LNCaP clone FGC (cell line): ENCODE data around the gene H6PD.

Source experiments
- DNase-seq: peaks from one replicate; pipeline ENCODE4 v3.0.0-alpha.2; 2011; ENCODE audit warnings: low read depth
- H3K4me3 ChIP-seq: 2 replicates; pipeline ENCODE4 v1.5.1; 2011; ENCODE audit warnings: mild to moderate bottlenecking, low read depth, low read length, control low read depth
- TF ChIP-seq, protein P1 (sequence below): IDR thresholded peaks from 2 replicates; pipeline ENCODE4 v1.5.1; 2012; ENCODE audit warnings: mild to moderate bottlenecking; ENCODE audit not compliant: control insufficient read depth, insufficient read depth; ENCODE audit errors: extremely low read depth

The H6PD gene

DNA sequence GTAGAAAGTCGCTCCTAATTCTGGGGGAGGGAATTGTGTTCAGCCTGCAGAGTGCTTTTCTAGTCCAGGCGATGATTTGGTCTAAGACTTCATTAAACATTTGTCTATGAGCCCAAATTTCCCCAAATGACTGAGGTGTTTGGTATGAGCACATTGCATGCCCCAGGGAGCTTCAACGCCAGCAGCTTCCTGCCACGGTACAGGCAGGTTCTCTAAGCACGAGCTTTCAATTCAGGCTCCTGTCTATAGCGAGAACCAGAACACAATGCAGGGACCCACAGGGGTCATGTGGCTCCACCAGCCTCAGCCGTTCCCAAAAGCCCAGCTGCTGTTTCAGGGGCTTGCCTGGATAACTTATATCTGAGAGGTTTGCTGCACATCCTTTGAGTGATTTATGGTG is 34.1 kb upstream of the H6PD start:
- TF ChIP-seq, protein P1, sequence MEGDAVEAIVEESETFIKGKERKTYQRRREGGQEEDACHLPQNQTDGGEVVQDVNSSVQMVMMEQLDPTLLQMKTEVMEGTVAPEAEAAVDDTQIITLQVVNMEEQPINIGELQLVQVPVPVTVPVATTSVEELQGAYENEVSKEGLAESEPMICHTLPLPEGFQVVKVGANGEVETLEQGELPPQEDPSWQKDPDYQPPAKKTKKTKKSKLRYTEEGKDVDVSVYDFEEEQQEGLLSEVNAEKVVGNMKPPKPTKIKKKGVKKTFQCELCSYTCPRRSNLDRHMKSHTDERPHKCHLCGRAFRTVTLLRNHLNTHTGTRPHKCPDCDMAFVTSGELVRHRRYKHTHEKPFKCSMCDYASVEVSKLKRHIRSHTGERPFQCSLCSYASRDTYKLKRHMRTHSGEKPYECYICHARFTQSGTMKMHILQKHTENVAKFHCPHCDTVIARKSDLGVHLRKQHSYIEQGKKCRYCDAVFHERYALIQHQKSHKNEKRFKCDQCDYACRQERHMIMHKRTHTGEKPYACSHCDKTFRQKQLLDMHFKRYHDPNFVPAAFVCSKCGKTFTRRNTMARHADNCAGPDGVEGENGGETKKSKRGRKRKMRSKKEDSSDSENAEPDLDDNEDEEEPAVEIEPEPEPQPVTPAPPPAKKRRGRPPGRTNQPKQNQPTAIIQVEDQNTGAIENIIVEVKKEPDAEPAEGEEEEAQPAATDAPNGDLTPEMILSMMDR = no peak

DNA sequence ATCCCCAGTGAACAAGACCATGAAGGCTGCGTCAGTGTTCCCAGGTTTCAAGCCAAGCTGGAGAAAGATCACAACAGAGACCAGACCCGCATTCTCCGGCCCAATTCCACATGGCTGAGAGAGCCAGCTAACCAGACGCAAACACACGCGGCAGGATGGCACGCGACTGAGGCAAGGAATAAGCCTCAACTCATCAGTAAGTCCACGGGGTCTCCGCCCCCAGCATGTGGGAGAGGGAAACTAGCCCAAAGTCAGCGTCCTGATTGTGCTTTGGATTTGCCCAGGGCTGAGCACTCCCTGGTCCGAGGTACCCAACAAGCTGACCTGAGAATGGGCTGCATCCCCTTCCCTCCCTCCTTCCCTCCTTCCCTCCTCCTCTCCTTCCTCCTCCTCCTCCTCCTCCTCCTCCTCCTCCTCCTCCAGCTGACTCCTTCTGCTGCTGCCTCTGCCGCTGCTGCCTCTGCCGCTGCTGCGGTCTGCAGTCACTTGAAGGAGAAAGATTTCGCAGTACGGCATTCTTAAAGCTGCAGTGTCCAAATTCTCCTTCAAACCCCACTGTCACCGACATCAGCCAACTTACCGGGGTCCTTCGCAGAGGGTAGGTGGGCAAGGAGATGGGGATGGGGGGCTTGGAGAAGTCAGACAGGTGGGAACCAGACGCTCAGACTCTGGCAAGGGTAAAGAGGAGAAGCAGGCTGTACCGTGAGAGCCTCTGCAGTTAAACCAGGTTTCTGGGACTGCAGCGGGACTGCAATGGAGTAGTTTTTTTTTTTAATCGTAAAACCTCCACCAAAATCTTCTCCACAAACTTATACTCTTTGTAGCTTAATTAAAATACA is 33.0 kb upstream of the H6PD start:
- DNase-seq = no peak
- peak overlapping the region; percentile 22; the same call in 1 of the 2 replicates for H3K4me3 ChIP-seq
- TF ChIP-seq, protein P1 = no peak

More for the DNA sequence above, 34.1 kb upstream of the H6PD start:
- DNase-seq = no peak
- no peak overlapping the region for H3K4me3 ChIP-seq

DNA sequence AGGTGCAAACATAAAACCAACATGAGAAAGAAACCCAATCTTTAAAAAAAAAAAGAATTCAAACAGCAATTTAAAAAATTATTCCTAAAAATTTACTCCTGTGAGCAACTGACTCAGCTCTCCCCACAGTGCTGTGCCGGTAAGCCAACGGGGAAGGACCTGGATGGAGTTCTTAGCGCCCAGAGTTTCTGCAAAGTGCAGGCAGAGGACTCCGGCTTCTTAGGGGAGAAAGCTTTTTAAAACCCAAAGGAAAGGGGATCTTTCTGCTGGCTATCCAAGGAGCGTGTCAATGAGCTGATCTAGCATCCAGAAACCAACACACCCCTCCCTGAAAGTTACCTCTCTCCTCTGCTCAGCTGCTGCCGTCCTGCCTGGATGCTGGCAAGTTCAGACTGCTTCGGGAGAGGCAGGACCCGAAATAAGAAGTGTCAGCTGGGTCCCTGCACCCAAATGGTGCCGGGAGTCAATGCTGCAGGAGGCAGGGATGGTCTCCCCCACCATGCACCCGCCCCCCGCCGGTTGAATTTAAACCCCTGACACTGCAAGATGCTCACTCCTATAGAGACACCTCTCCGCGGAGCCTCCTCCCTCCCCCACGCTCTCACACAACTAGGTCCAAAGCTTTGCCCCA is 32.2 kb upstream of the H6PD start:
- no peak overlapping the region for H3K4me3 ChIP-seq
- no peak for DNase-seq
- TF ChIP-seq, protein P1 = no peak

DNA sequence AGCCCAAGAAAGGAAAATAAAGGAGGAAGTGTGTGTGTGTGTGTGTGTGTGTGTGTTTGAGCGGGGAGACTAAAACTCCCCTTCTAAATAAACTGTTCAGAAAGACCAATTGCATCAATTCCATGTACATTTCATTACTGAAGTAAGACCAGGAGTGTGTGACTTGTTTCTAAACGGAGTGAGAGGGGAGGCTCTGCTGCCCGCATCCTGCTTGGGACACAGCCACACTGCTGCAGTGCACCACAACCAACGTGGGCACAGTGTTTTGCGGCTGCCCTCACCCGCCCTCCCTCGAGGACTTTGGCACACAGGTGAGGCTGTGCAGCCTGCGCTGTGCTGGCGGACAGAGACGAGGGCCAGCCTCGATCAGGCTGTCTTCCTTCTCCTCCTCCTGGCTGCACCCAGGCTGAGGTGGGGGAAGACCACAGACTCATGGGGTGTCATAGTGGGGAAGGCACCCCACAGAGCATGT is 31.0 kb upstream of the H6PD start:
- TF ChIP-seq, protein P1 = no peak
- H3K4me3 ChIP-seq = no peak overlapping the region
- DNase-seq = no peak

DNA sequence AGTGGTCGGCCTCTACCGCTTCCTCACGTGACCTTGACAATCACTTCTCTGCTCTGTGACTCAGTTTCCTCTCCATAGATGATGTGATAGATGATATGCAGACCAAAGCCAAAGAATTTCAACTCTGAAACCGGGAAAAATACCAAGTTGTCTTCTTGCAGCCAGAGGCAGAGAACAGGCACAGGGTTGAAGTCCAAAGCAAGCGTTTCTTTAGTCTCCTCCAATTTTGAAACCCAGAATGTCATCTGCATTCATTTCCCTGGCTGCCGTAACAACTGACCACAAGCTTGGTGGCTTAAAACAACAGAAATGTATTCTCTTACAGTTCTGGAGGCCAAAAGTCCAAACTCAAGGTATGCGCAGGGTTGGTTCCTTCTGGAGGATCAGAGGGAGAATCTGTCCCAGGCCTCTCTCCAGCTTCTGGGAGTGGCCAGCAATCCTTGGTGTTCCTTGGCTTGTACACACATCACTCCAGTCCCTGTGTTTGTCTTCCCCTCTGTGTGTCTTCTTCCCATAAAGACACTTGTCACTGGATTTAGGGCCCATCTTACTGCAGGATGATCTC is 30.3 kb upstream of the H6PD start:
- TF ChIP-seq, protein P1 = no peak
- H3K4me3 ChIP-seq = no peak overlapping the region
- DNase-seq = no peak

DNA sequence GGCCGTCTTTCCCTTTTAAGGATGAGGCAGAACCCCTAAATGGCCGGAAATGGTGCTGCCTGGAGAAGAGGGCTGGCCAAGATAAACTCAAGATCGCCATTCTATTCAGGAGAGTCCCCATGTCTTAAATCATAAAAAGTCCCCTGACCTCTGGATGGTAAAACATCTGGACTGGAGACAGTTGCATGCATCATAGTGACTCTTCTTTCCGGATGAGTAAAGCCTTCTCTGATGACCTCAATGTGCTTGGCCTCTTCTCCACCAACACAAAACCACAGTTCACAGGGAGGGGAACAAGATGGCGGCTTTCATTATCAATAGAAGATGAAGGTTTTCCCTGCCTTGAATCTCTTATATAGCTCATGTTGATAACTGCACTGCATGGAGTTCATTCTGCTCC is 27.5 kb upstream of the H6PD start:
- TF ChIP-seq, protein P1 = no peak
- no peak for DNase-seq
- H3K4me3 ChIP-seq = no peak overlapping the region

DNA sequence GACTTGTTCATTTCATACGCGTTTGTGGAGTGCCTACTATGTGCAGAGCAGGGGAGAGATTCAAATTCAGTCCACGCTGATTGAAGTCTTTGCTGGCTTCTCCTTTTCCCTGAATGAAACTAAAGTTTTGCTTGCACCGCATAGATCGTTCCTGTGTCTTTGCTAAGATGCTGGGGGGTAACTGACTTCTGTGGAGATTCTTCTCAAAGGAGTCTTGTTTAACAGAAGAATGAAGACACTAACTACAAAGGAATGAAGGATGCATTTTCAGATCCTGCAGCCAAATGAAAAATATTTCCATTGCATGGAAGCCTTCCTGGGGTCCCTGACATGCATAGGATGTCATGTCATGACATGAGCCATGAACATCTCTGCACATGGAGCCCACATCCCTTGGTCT is 26.9 kb upstream of the H6PD start:
- DNase-seq = no peak
- no peak overlapping the region for H3K4me3 ChIP-seq
- TF ChIP-seq, protein P1 = no peak
